Activated T-cell treated with anti-CD3 and anti-CD28 coated beads for 1 hour (primary cell): ENCODE measurements around the gene TMEM14A.
"Not testable (repeated sequence)": the region's sequence is repeated elsewhere in the genome, so short reads cannot be mapped to it uniquely, and the experiment has no call there.

ENCODE experiments used
- DNase-seq: peaks from one replicate; pipeline ENCODE4 v3.0.0-alpha.2; 2020; ENCODE audit warnings: low read depth

Gene TMEM14A, protein sequence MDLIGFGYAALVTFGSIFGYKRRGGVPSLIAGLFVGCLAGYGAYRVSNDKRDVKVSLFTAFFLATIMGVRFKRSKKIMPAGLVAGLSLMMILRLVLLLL

GRCh38 chr6:52670502-52671409 is at the start of gene TMEM14A:
TMEM14A (plus strand) TSS chr6:52671113; CDS start chr6:52677103, 5,990 bp downstream.
- DNase-seq, result peak; percentile 89

DNA sequence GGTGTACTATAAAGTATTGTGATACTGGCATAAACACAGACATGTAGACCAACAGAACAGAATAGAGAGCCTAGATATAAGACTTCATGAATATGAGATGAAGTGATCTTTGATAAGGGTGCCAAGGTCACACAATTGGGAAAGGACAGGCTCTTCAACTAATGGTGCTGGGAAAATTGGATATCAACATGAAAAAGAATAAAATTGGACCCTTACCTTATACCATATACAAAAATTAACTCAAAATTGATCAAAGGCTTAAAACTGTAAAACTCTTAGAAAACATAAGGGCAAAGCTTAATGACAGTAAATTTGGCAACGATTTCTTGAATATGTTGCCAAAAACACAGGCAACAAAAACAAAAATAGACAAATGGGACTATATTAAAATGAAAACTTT is 49.3 kb upstream of the TMEM14A start:
- DNase-seq, result no peak

DNA sequence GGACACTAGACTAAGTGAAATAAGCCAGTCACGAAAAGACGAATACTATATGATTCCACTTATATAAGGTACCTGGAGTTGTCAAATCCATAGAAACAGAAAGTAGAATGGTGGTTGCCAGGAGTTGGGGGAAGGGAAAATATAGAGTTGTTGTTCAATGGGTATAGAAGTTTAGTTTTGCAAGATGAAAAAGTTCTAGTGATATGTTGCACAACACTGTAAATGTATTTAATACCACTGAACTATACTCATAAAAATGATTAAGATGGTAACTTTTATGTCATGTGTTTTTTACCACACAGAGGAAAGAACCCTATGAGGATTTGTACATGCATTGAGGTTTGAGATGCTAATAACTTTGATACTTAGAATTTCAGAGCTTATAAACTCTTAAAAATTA is 48.1 kb upstream of the TMEM14A start:
- DNase-seq, result no peak

DNA sequence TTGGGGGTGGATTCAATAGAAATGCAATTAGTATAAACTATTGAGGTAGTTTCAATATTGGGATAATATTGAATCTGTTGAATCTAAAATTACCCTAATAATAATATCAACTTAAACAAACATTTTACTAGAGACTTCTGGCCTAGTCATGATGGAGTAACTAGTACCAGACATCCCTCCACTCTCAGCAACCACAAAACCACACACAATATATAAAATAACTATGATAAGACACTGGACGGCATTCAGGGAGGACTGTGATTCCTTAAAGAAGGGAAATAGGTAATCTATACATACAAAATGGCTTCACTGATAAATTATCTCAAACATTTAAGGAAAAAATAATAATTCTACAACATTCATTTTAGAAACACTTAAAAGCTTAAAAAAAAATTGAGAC is 38.9 kb upstream of the TMEM14A start:
- DNase-seq, result no peak

GRCh38 chr6:52634211-52634610 is 36.7 kb upstream of the TMEM14A start:
- DNase-seq, result no peak

DNA sequence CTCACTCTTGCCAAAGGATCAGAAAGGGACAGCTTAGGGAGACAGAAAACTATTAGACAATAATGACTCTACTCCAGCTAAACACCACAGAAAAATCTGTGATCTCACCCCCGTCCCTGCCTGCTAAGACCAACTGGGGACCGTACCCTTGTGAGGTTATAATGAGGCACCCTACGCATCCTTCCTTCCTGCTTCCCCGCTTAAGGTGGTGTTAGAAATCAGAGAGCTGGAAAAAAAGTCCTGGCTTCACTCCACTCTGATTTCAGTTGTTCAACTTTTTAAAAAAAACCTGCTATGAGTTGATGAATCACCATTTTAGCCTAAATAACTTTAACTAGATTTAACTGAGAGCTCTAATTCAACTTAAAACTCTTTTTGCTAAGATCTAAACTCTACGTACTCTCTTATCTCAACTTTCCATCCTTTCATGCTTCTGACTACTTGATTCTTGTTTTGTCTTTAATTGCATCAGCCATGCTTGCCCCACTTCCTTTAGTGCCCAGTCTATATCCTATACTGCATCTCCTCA is 35.8 kb upstream of the TMEM14A start:
- DNase-seq, result no peak

DNA sequence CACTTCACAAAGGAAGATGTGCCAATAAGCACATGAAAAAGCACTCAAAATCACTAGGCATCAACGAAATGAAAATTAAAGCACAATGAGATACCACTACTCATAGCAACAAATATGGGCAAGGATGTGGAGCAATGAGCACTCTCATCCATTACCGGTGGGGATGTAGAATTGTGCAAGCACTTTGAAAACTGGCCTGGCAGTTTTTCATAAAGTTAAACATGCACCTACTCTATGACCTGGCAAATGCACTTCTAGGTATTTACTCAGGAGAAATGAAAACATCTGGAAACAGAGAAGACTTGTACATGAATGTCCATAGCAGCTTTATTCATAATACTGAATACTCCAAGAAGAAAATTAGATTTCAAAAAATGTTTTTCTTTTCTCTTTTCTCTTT is 34.1 kb upstream of the TMEM14A start:
- DNase-seq, result no peak

DNA sequence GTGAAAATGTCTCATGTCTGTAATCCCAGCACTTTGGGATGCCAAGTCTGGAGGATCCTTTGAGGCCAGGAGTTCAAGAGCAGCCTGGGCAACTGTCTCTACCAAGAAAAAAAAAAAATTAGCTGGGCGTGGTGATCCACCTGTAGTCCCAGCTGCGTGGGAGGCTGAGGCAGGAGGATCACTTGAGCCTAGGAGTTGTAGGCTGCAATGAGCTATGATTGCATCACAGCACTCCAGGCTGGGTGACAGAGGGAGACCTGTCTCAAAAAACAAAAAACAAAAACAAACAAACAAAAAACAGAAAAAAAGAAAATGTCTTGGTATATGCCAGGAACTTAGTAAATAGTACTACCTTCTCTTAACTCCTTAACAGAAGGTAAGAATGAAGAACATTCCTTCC is 31.4 kb upstream of the TMEM14A start:
- no peak for DNase-seq

DNA sequence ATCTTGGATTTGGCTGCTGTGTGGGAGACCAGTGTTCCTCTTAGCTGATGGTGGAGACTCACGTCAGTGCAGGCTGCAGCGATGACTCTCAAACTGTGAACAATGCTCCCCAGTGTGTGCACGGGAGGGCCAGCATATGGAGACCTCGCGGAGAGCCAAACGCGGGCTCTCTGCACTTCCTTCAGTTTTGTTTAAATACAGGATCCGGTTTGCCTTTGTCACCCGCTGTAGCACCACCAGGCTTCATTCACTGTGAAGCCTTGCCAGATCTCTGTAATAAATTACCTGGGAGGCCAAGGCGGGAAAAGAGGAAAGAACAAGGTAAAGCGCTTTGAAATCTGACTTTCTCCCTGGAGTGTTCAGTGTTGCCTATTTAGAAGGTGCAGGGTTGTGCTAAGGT is 30.7 kb upstream of the TMEM14A start:
- DNase-seq, result no peak

DNA sequence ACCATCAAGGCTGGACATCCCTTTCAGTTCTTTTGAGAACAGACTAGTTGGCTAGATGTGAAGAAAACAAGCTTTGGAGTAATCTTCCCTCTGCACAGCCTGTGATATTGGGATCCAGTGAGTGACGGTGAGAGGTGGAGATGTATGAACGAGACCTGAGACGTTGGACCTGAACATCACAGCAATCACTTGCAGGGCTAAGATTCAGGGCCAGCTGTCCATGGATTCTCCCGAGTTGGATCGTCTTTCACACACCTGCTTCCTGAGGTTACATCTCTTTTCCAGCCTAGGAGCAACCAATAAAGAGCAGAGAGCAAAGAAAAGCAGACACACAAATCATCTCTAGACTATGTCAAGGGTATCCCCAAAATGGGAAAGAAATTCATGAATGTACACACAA is 30.0 kb upstream of the TMEM14A start:
- no peak for DNase-seq

- DNase-seq, result no peak
Observed at GRCh38 chr6:52641388-52641787, 29.5 kb upstream of the TMEM14A start.

DNA sequence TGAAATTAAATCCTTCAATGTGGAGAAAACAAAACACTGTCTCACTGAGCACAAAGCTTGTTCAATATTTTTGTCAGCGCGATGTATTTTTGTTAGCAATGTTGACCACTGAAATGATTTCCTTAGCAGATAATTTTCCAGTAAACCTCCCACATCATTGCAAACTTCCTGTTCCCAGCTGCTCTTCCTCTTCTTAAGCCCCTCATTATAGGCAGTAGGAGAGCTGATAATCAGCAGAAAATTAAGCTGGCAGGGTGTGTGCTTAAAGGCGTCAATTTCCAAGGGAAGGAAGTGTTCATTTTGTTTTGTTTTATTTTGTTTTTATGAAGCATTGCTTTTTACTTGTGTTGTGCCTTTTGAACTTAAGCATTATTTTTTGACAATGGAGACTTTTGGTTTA is 29.1 kb upstream of the TMEM14A start:
- no peak for DNase-seq

DNA sequence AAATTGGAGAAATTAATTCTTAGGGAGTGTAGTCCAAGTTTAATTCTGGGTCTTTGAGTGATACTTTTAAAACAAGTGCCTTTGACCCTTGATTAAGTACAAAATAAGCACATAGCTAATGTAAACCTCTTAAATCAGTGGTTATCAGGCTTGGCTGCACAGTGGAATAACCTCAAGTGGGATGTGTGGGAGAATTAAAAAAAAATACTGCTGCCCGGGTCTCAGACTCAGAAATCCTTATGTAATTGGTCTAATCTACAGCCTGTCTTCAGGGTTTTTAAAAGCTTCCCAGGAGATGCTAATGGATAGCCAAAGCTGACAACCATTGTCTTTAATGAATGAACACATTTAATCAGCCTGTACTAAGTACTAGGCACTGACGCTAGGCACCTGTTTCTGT is 28.5 kb upstream of the TMEM14A start:
- DNase-seq, result no peak

DNA sequence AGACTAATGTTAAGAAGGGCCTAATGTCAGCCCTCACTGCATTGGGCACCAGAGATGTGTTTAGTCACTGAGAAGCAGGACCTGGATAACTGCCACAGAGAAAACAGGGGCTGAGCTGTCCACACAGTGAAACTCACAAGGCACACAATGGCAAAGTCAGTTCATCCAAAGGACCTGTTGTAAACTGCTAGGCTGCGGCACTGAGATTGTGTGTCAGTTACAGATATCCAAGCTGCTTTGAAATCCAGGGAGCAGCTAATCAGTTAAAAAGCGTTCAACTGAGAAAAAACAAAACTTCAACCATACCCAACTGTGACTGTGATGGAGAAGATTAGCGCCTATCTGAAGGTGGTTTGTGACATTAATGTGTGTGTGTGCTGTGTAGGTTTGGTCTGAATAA is 27.8 kb upstream of the TMEM14A start:
- no peak for DNase-seq

GRCh38 chr6:52644253-52644652 is 26.7 kb upstream of the TMEM14A start:
- no peak for DNase-seq

GRCh38 chr6:52645976-52646375 is 24.9 kb upstream of the TMEM14A start:
- no peak for DNase-seq

DNA sequence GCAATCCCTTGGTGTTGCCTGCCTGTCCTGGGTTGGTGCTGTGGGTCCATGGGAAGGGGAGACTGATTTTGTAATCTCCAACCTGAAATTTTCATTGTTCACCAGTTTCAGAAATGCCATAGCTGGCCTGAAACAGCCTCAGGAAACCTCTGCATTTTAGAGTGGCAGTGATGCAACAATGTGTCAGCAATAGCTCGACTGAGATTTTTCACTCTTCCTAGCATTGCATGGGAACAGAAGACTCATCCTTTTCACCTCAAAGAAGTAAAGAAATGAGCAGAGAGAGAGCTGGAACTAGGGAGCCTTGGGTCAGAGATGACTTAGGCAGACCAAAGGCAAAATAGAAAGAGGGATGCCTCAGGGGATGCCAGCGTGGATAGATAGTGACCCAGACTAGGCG is 23.7 kb upstream of the TMEM14A start:
- DNase-seq, result no peak

DNA sequence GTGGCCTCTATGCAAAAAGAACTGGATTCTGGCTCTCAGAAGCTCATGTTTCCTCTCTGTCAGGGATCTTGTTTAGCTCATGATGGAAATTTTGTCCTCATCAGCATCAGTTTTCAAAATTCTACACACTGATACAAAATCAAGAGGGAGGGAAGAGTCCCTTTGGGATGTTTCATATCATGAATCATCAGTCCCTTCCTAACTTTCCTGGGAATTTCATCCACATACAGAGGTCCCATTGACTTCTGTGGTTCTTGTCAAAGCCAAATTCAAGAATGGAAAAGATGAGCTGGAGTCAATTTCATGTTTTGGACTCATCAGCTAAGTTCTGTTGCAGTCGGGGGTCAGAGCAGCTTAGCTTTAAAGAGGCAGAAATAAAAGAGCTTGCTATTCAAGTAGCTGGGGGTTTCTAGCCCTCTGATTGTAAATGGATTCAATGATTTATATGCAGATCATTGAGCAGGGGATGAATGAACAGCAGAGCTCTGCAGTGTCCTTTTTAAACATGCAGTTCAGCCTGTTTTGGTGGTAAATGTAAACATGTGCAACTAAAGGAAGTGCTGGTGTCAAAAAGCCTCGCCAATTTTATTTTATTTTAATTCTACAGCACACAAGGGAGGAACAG is 21.3 kb upstream of the TMEM14A start:
- DNase-seq, result no peak

DNA sequence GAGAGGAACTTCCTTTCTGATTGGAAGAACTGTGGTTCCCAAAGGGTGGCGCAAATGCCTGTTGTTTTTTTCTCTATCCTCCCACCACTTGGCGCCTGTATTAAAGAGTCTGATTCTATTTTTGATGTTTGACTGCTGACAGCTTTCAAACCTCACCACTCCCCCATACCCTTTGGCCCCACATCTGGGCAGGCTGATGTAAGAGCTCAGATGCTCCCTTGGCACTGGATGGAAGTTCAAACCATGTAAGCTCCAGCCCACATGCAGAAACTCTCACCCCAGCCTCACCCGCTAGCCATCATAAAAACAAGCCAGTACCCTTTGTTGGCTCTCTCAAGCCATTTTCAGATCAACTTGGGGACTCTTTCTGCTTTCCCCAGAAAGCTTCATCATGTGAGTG is 20.0 kb upstream of the TMEM14A start:
- DNase-seq, result no peak

- no peak for DNase-seq
Observed at GRCh38 chr6:52653151-52653550, 17.8 kb upstream of the TMEM14A start.

GRCh38 chr6:52654007-52654406 is 16.9 kb upstream of the TMEM14A start:
- no peak for DNase-seq

DNA sequence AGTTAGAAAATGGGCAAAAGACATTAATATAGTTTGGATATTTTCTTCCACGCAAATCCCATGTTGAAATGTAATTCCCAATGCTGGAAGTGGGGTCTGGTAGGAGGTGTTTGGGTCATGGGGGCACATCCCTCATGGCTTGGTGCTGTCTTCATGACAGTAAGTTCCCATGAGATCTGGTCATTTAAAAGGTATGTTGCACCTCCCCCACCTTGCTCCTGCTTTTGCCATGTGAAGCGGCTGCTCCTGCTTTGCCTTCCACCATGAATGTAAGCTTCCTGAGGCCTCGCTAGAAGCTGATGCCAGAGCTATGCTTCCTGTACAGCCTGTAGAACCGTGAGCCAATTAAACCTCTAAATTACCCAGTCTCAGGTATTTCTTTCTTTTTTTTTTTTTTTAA is 16.3 kb upstream of the TMEM14A start:
- DNase-seq, result no peak

GRCh38 chr6:52655941-52656340 is 15.0 kb upstream of the TMEM14A start:
- DNase-seq, result not testable (repeated sequence)
